ENCODE data around the gene UBE2O.

Gene UBE2O

GRCh38 chr17:76426853-76427252 is 26.1 kb downstream of the UBE2O start:
- Histone ChIP-seq H3K9ac (ENCODE audit: low read depth, low read length) (no peak overlapping the region), H3K4me1 (ENCODE audit: insufficient read depth, low read length) (no peaks in the 10 kb centered on the region), H3K36me3 (ENCODE audit: insufficient read depth, low read length) (peaks cover 3% of the 10 kb centered on the region; the same call in 1 of the 2 replicates), H2AFZ (ENCODE audit: low read depth, low read length) (no peak overlapping the region), H3K79me2 (ENCODE audit: insufficient read depth, low read length) (peaks cover 63% of the 10 kb centered on the region), H4K20me1 (ENCODE audit: insufficient read depth, low read length) (peaks cover 28% of the 10 kb centered on the region), H3K4me3 (ENCODE audit: low read depth in 1 of 2, low read length in 2 of 2) (no peak overlapping the region), H3K27ac (ENCODE audit: low read length) (no peak overlapping the region), H3K4me2 (ENCODE audit: insufficient read depth, low read length) (no peak overlapping the region), H3K9me3 (ENCODE audit: insufficient read depth, low read length, severe bottlenecking) (no peaks in the 10 kb centered on the region), H3K27me3 (ENCODE audit: insufficient read depth, low read length, poor library complexity) (no peaks in the 10 kb centered on the region)
- ATAC-seq (ENCODE audit: insufficient read depth, low read depth) (no peak), DNase-seq (no peak)
- no peak for TF ChIP-seq EZH2 (IDR thresholded peaks at IDR 0.05; ENCODE audit: borderline replicate concordance, low read depth, low read length, severe bottlenecking)
- no peak for TF ChIP-seq CTCF (IDR thresholded peaks at IDR 0.05; ENCODE audit: borderline replicate concordance, extremely low read depth, low read length, poor library complexity, severe bottlenecking)

GRCh38 chr17:76422860-76423259 is 30.1 kb downstream of the UBE2O start:
- Histone ChIP-seq H4K20me1 (ENCODE audit: insufficient read depth, low read length) (peaks cover 40% of the 10 kb centered on the region), H3K4me2 (ENCODE audit: insufficient read depth, low read length) (no peak overlapping the region), H3K79me2 (ENCODE audit: insufficient read depth, low read length) (peaks cover 62% of the 10 kb centered on the region)

GRCh38 chr17:76422406-76422805 is 30.5 kb downstream of the UBE2O start:
- TF ChIP-seq EZH2 (IDR thresholded peaks at IDR 0.05; ENCODE audit: borderline replicate concordance, low read depth, low read length, severe bottlenecking): no peak
- no peak for TF ChIP-seq CTCF (IDR thresholded peaks at IDR 0.05; ENCODE audit: borderline replicate concordance, extremely low read depth, low read length, poor library complexity, severe bottlenecking)
- Histone ChIP-seq H3K9ac (ENCODE audit: low read depth, low read length) (no peak overlapping the region), H3K9me3 (ENCODE audit: insufficient read depth, low read length, severe bottlenecking) (no peaks in the 10 kb centered on the region), H3K4me1 (ENCODE audit: insufficient read depth, low read length) (no peaks in the 10 kb centered on the region), H3K4me3 (ENCODE audit: low read depth in 1 of 2, low read length in 2 of 2) (no peak overlapping the region), H3K79me2 (ENCODE audit: insufficient read depth, low read length) (peaks cover 62% of the 10 kb centered on the region), H2AFZ (ENCODE audit: low read depth, low read length) (no peak overlapping the region), H4K20me1 (ENCODE audit: insufficient read depth, low read length) (peaks cover 45% of the 10 kb centered on the region), H3K4me2 (ENCODE audit: insufficient read depth, low read length) (no peak overlapping the region), H3K27ac (ENCODE audit: low read length) (no peak overlapping the region), H3K36me3 (ENCODE audit: insufficient read depth, low read length) (peaks cover 7% of the 10 kb centered on the region), H3K27me3 (ENCODE audit: insufficient read depth, low read length, poor library complexity) (no peaks in the 10 kb centered on the region)
- DNase-seq: no peak
- ATAC-seq (ENCODE audit: insufficient read depth, low read depth): no peak

More at GRCh38 chr17:76422860-76423259, 30.1 kb downstream of the UBE2O start:
- H2AFZ ChIP-seq (ENCODE audit: low read depth, low read length): no peak overlapping the region
- H3K27me3 ChIP-seq (ENCODE audit: insufficient read depth, low read length, poor library complexity): no peaks in the 10 kb centered on the region
- peaks cover 3% of the 10 kb centered on the region for H3K36me3 ChIP-seq (ENCODE audit: insufficient read depth, low read length)
- no peak overlapping the region for H3K4me3 ChIP-seq (ENCODE audit: low read depth in 1 of 2, low read length in 2 of 2)
- H3K9ac ChIP-seq (ENCODE audit: low read depth, low read length): no peak overlapping the region
- no peak for ATAC-seq (ENCODE audit: insufficient read depth, low read depth)
- no peak for TF ChIP-seq CTCF (IDR thresholded peaks at IDR 0.05; ENCODE audit: borderline replicate concordance, extremely low read depth, low read length, poor library complexity, severe bottlenecking)
- TF ChIP-seq EZH2 (IDR thresholded peaks at IDR 0.05; ENCODE audit: borderline replicate concordance, low read depth, low read length, severe bottlenecking): no peak
- no peaks in the 10 kb centered on the region for H3K4me1 ChIP-seq (ENCODE audit: insufficient read depth, low read length)
- no peaks in the 10 kb centered on the region for H3K9me3 ChIP-seq (ENCODE audit: insufficient read depth, low read length, severe bottlenecking)
- no peak for DNase-seq
- no peak overlapping the region for H3K27ac ChIP-seq (ENCODE audit: low read length)

- H3K9me3 ChIP-seq (ENCODE audit: insufficient read depth, low read length, severe bottlenecking): no peaks in the 10 kb centered on the region
- H3K79me2 ChIP-seq (ENCODE audit: insufficient read depth, low read length): peaks cover 65% of the 10 kb centered on the region
Observed at GRCh38 chr17:76421044-76421407, 31.9 kb downstream of the UBE2O start.

More at GRCh38 chr17:76421044-76421407, 31.9 kb downstream of the UBE2O start:
- Histone ChIP-seq H3K36me3 (ENCODE audit: insufficient read depth, low read length) (peaks cover 12% of the 10 kb centered on the region), H3K4me3 (ENCODE audit: low read depth in 1 of 2, low read length in 2 of 2) (no peak overlapping the region), H3K4me1 (ENCODE audit: insufficient read depth, low read length) (no peaks in the 10 kb centered on the region), H3K27me3 (ENCODE audit: insufficient read depth, low read length, poor library complexity) (no peaks in the 10 kb centered on the region), H3K4me2 (ENCODE audit: insufficient read depth, low read length) (no peak overlapping the region), H2AFZ (ENCODE audit: low read depth, low read length) (no peak overlapping the region), H3K27ac (ENCODE audit: low read length) (no peak overlapping the region), H4K20me1 (ENCODE audit: insufficient read depth, low read length) (peaks cover 57% of the 10 kb centered on the region), H3K9ac (ENCODE audit: low read depth, low read length) (no peak overlapping the region)
- ATAC-seq (ENCODE audit: insufficient read depth, low read depth) (no peak), DNase-seq (no peak)
- TF ChIP-seq EZH2 (IDR thresholded peaks at IDR 0.05; ENCODE audit: borderline replicate concordance, low read depth, low read length, severe bottlenecking): no peak
- no peak for TF ChIP-seq CTCF (IDR thresholded peaks at IDR 0.05; ENCODE audit: borderline replicate concordance, extremely low read depth, low read length, poor library complexity, severe bottlenecking)
